Vagina (tissue), 2 donors: ENCODE data around the gene TFCP2L1. TPM values are rescaled to one million over a fixed set of nuclear protein-coding genes. Genes with fewer than 3 reads are reported as not detected.

Experiments used
- DNase-seq, 2 donors: peaks; one replicate each; pipeline ENCODE4 v3.0.0-alpha.2; 2017; ENCODE audit errors: extremely low spot score in 2 of 2
- H3K27ac ChIP-seq: fragments of 200-600 bp; sonication (generic); one replicate; pipeline ENCODE4 v1.5.1; 2019
- H3K27me3 ChIP-seq: fragments of 200-600 bp; sonication (generic); one replicate; pipeline ENCODE4 v1.5.1; 2019
- H3K36me3 ChIP-seq, 2 donors: fragments of 200-600 bp; sonication (generic); one replicate each; pipeline ENCODE4 v1.5.1; 2017 to 2019
- H3K4me1 ChIP-seq: fragments of 200-600 bp; sonication (generic); one replicate; pipeline ENCODE4 v1.5.1; 2019
- H3K4me3 ChIP-seq, 2 donors: fragments of 200-600 bp; sonication (generic); 1 replicate in 1 of 2; 2 replicates in 1 of 2; pipeline ENCODE4 v1.5.1; 2016 to 2019
- H3K9me3 ChIP-seq: fragments of 200-600 bp; sonication (generic); one replicate; pipeline ENCODE4 v1.5.1; 2019
- POLR2A ChIP-seq, 2 donors: fragments of 450-650 bp; IDR thresholded peaks; one replicate each; pipeline ENCODE4 v1.6.1; 2017; ENCODE audit warnings: antibody characterized with exemption in 2 of 2, mild to moderate bottlenecking in 2 of 2, moderate library complexity in 2 of 2
- POLR2AphosphoS5 ChIP-seq, 2 donors: sonication (generic); formaldehyde crosslinking; IDR thresholded peaks; one replicate each; pipeline ENCODE4 v1.9.0; 2017; ENCODE audit warnings: antibody characterized with exemption in 2 of 2, mild to moderate bottlenecking in 2 of 2, low read depth in 1 of 2; ENCODE audit not compliant: insufficient read depth in 1 of 2
- intact Hi-C: fragments of 100-400 bp; cut with DNase I; formaldehyde crosslinking; loops from one replicate; pipeline ENCODE4 v1.15.1; 2023
- total RNA-seq: library from RNA; depleted of rRNA; stranded (reverse); fragments of >200 nt; gene quantifications from one replicate; pipeline ENCODE4 v1.2.3, GENCODE V29; 2016
- TF ChIP-seq, protein P1 (sequence below), 3 experiments: fragments of 450-650 bp in 2 of 3; fragments of 200-600 bp in 1 of 3; sonication (generic) in 1 of 3; IDR thresholded peaks; one replicate each; pipeline ENCODE4 v1.5.1; 2017 to 2019; ENCODE audit warnings: antibody characterized with exemption in 3 of 3, mild to moderate bottlenecking in 2 of 3, moderate library complexity in 2 of 3

Gene TFCP2L1
- total RNA-seq, 1 donor from 2014 or later: 32.7 TPM

DNA sequence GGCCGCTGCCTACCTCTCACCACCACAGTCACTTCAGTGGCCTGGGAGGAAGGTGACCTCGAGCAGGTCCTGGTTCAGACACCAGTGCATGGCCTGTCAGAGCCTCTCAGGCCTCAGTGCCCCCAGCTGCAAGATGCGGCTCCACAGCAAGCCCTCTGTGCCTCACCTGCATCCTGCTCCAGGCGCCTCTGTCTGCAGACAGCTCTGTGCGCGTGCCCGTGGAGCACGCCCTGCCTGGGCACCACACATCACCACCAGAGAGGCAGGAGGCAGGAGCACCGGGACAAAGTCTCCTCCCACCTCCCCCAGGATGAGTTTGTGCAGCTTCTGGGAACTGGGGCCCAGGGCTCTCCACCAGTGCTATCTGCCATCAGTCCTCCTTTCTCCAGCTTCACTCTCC lies 98.7 kb downstream of the TFCP2L1 start:
- no peaks in the 10 kb centered on the region for H3K9me3 ChIP-seq
- TF ChIP-seq, protein P1, sequence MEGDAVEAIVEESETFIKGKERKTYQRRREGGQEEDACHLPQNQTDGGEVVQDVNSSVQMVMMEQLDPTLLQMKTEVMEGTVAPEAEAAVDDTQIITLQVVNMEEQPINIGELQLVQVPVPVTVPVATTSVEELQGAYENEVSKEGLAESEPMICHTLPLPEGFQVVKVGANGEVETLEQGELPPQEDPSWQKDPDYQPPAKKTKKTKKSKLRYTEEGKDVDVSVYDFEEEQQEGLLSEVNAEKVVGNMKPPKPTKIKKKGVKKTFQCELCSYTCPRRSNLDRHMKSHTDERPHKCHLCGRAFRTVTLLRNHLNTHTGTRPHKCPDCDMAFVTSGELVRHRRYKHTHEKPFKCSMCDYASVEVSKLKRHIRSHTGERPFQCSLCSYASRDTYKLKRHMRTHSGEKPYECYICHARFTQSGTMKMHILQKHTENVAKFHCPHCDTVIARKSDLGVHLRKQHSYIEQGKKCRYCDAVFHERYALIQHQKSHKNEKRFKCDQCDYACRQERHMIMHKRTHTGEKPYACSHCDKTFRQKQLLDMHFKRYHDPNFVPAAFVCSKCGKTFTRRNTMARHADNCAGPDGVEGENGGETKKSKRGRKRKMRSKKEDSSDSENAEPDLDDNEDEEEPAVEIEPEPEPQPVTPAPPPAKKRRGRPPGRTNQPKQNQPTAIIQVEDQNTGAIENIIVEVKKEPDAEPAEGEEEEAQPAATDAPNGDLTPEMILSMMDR (IDR thresholded peaks at IDR 0.05): no peak
- no peak for TF ChIP-seq POLR2AphosphoS5 (IDR thresholded peaks at IDR 0.05; ENCODE audit: insufficient read depth in 1 of 2, low read depth in 1 of 2)
- no peak for TF ChIP-seq POLR2A (IDR thresholded peaks at IDR 0.05)
- H3K4me3 ChIP-seq: no peak overlapping the region
- H3K27me3 ChIP-seq: no peaks in the 10 kb centered on the region
- intact Hi-C loops: no loop called here
- no peak overlapping the region for H3K27ac ChIP-seq
- no peaks in the 10 kb centered on the region for H3K4me1 ChIP-seq
- H3K36me3 ChIP-seq: no peaks in the 10 kb centered on the region
- DNase-seq: no peak

DNA sequence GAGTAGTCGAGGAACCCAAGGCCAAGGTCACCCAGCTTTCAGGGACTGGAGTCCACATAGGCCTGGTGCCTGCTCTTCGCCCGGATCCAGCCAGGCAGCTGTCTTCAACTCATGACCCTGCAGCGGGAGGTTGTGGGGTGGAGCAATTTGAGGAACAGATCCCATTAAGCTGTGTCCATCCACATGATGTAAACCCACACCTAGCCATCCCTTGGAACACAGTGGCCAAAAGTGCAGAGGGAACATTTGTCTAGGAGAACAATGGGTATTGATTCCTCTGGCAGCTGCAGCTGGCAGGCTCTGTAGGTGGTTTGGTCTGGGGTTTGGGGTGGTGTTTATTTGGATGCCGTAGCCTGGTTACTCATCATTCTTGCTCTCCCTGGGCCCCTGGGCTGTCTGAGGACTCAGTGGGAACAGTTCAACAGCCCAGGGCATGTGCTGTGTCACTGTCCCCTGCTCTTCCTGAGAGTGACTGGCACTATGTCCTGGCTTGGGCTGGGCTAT lies 99.4 kb downstream of the TFCP2L1 start:
- Histone ChIP-seq H3K27ac (no peak overlapping the region), H3K9me3 (no peaks in the 10 kb centered on the region), H3K4me3 (no peak overlapping the region), H3K4me1 (no peaks in the 10 kb centered on the region), H3K27me3 (no peaks in the 10 kb centered on the region), H3K36me3 (no peaks in the 10 kb centered on the region)
- TF ChIP-seq, protein P1 (IDR thresholded peaks at IDR 0.05): no peak
- peak; percentile 29 to 34 for TF ChIP-seq POLR2AphosphoS5 (IDR thresholded peaks at IDR 0.05; ENCODE audit: insufficient read depth in 1 of 2, low read depth in 1 of 2)
- TF ChIP-seq POLR2A (IDR thresholded peaks at IDR 0.05): no peak
- intact Hi-C loops: no loop called here
- no peak for DNase-seq

DNA sequence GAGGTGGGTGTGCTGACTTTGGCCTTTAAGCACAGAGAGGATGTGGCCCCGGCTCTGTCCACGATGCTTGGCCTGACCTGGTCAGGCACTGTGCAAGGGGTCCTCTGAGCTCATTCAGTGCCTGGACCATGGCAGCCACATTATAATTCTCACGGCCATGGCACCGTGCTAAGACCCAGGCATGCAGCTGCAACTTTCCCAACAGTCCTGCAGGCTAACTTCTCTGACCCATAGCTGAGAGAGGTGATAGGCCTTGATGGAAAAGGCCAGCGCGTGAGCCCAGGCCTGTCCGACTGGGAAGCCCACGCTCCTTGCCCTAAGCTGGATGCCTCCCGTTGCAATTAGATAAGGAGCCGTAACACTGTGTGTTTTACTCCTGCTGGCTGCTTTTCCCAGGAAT lies 99.9 kb downstream of the TFCP2L1 start:
- intact Hi-C loops: no loop called here

DNA sequence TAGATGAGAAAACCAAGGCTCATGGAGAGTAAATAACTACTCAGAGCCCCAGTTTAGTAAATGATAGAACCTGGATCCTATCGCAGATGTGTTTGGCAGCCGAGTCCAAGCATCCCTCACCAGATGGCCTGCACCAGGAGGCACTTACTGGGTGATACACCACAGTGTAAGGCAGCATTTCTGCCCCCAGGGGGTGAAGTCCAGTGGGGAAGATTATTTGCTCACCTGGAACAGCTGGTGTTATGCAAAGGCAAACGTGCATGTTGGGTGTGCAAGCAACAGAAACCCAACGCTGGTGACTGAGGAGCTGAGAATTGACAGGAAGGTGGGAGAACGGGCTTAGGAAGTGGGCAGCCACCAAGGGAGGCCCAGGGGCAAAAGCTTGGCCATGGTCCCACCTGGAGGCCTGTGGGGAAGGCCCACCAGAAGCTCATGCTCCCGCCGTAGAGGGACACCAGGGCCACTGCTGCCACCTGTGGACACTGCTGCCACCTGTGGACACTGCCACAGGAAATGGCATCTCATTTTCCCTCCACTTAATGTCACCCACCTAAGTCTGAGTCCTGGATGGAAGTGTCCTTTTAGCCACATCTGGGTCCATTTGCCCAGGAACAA lies 100.6 kb downstream of the TFCP2L1 start:
- Histone ChIP-seq H3K9me3 (no peaks in the 10 kb centered on the region), H3K27me3 (no peaks in the 10 kb centered on the region), H3K4me3 (no peak overlapping the region), H3K4me1 (no peaks in the 10 kb centered on the region), H3K36me3 (no peaks in the 10 kb centered on the region), H3K27ac (no peak overlapping the region)
- TF ChIP-seq POLR2AphosphoS5 (IDR thresholded peaks at IDR 0.05; ENCODE audit: insufficient read depth in 1 of 2, low read depth in 1 of 2): no peak
- TF ChIP-seq POLR2A (IDR thresholded peaks at IDR 0.05): no peak
- TF ChIP-seq, protein P1 (IDR thresholded peaks at IDR 0.05): no peak
- DNase-seq: no peak
- intact Hi-C loops: no loop called here

More for the DNA sequence above, 99.9 kb downstream of the TFCP2L1 start:
- no peak for DNase-seq
- Histone ChIP-seq H3K9me3 (no peaks in the 10 kb centered on the region), H3K4me1 (no peaks in the 10 kb centered on the region), H3K27me3 (no peaks in the 10 kb centered on the region), H3K4me3 (no peak overlapping the region), H3K27ac (no peak overlapping the region), H3K36me3 (no peaks in the 10 kb centered on the region)
- no peak for TF ChIP-seq POLR2A (IDR thresholded peaks at IDR 0.05)
- TF ChIP-seq, protein P1 (IDR thresholded peaks at IDR 0.05): no peak
- TF ChIP-seq POLR2AphosphoS5 (IDR thresholded peaks at IDR 0.05; ENCODE audit: insufficient read depth in 1 of 2, low read depth in 1 of 2): no peak

DNA sequence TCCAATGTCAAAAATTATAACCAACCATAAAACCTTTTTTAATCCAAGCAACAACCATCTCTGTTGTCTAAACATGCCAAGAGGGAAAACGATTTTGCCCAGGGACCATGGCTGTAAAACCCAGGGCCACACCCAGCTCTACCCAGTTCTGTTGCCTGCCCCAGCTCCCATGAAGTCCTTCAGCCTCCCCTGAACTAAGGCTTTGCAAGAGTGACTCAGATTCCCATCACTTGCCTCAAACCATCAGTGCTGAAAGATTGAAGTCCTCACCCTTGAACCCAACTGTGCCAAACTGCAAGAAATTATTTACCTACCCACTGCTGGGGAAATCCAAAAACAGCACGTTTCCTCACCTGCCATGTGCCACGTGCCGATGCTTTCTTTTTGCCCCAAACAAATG lies 102.5 kb downstream of the TFCP2L1 start:
- TF ChIP-seq, protein P1 (IDR thresholded peaks at IDR 0.05): no peak
- no peak for TF ChIP-seq POLR2AphosphoS5 (IDR thresholded peaks at IDR 0.05; ENCODE audit: insufficient read depth in 1 of 2, low read depth in 1 of 2)
- no peak for TF ChIP-seq POLR2A (IDR thresholded peaks at IDR 0.05)
- no peak overlapping the region for H3K4me3 ChIP-seq
- H3K9me3 ChIP-seq: no peaks in the 10 kb centered on the region
- no peak for DNase-seq
- no peak overlapping the region for H3K27ac ChIP-seq
- intact Hi-C loops: no loop called here
- no peaks in the 10 kb centered on the region for H3K4me1 ChIP-seq
- no peaks in the 10 kb centered on the region for H3K36me3 ChIP-seq
- no peaks in the 10 kb centered on the region for H3K27me3 ChIP-seq
